Endothelial cell of umbilical vein (primary cell): ENCODE data around the gene CCRL2. TPM values are rescaled to one million over a fixed set of nuclear protein-coding genes. Genes with fewer than 3 reads are reported as not detected.

ENCODE experiments used
- BruUV-seq: library from RNA; stranded (reverse); fragments of 400-500 nt; replicated peaks from 2 replicates; lab custom pipeline; 2021; lab: Mats Ljungman, UMichigan
- CTCF ChIA-PET: fragments of 300-600, 350-600 bp; sonication (Branson Sonifier 250); formaldehyde crosslinking; loops from one replicate; lab custom pipeline; 2021; ENCODE audit warnings: antibody characterized with exemption, inconsistent platforms; lab: Charles Lee
- POLR2A ChIA-PET: fragments of 300-600, 350-600 bp; sonication (Branson Sonifier 250); formaldehyde crosslinking; loops from one replicate; lab custom pipeline; 2021; ENCODE audit warnings: antibody characterized with exemption, inconsistent platforms; lab: Charles Lee
- DNase-seq: peaks from one replicate; pipeline ENCODE4 v3.0.0-alpha.2; 2011; ENCODE audit warnings: low read depth, low spot score
- FAIRE-seq: peaks from 2 replicates; lab custom pipeline; 2011; peaks lifted over from hg19 to GRCh38; lab: Jason Lieb, UNC
- H2AFZ ChIP-seq: 2 replicates; pipeline ENCODE4 v1.6.0; 2012; ENCODE audit warnings: low read depth, low read length, control low read depth, inconsistent platforms
- H3K27ac ChIP-seq: 2 replicates; pipeline ENCODE4 v1.5.1; 2011; ENCODE audit warnings: low read depth, mild to moderate bottlenecking, control low read depth, low read length, moderate library complexity; ENCODE audit not compliant: insufficient read depth
- H3K27me3 ChIP-seq, 2 experiments: 2 replicates each; pipeline versions ENCODE4 v1.6.0 to v1.6.1; 2011; ENCODE audit warnings: low read length in 2 of 2, mixed read lengths in 1 of 2; ENCODE audit not compliant: control insufficient read depth in 2 of 2, insufficient read depth in 2 of 2
- H3K36me3 ChIP-seq, 2 experiments: 2 replicates in 1 of 2; 3 replicates in 1 of 2; pipeline ENCODE4 v1.5.1; 2011; ENCODE audit warnings: low read length in 2 of 2, mild to moderate bottlenecking in 1 of 2, moderate library complexity in 1 of 2; ENCODE audit not compliant: control insufficient read depth in 2 of 2, insufficient read depth in 2 of 2; ENCODE audit errors: extremely low read depth in 1 of 2
- H3K4me1 ChIP-seq: 3 replicates; pipeline ENCODE4 v1.5.1; 2011; ENCODE audit warnings: mild to moderate bottlenecking, low read length; ENCODE audit not compliant: control insufficient read depth, insufficient read depth; ENCODE audit errors: extremely low read depth
- H3K4me2 ChIP-seq: 2 replicates; pipeline ENCODE4 v1.6.1; 2011; ENCODE audit warnings: low read length, control low read depth, mixed read lengths; ENCODE audit not compliant: insufficient read depth
- H3K4me3 ChIP-seq, 3 experiments: fragments of 200-600 bp in 1 of 3; sonication (generic), shearing (Covaris generic) in 1 of 3; replicated peaks in 1 of 3; 2 replicates each; pipeline ENCODE4 v1.5.1; 2011 to 2016; ENCODE audit warnings: control low read depth in 3 of 3, low read length in 3 of 3, mild to moderate bottlenecking in 2 of 3, inconsistent platforms in 1 of 3, low read depth in 1 of 3, moderate library complexity in 1 of 3; ENCODE audit not compliant: insufficient read depth in 1 of 3
- H3K79me2 ChIP-seq: 2 replicates; pipeline ENCODE4 v1.6.0; 2012; ENCODE audit warnings: low read length, inconsistent platforms; ENCODE audit not compliant: control insufficient read depth, insufficient read depth
- H3K9ac ChIP-seq: replicated peaks from 2 replicates; pipeline ENCODE3; 2011; ENCODE audit warnings: low read length, control low read depth; ENCODE audit not compliant: insufficient read depth; ENCODE audit errors: extremely low read depth
- H3K9me1 ChIP-seq: replicated peaks from 3 replicates; pipeline ENCODE4 v1.6.0; 2011; ENCODE audit warnings: mild to moderate bottlenecking, low read length; ENCODE audit not compliant: control insufficient read depth, insufficient read depth; ENCODE audit errors: extremely low read depth
- H3K9me3 ChIP-seq: replicated peaks from 2 replicates; pipeline ENCODE4 v1.5.1; 2012; ENCODE audit warnings: low read length, inconsistent platforms; ENCODE audit not compliant: control insufficient read depth, insufficient read depth
- H4K20me1 ChIP-seq: replicated peaks from 2 replicates; pipeline ENCODE3; 2011; ENCODE audit warnings: mild to moderate bottlenecking, low read length; ENCODE audit not compliant: control insufficient read depth, insufficient read depth; ENCODE audit errors: extremely low read depth
- EZH2 ChIP-seq: IDR thresholded peaks from 2 replicates; pipeline ENCODE4 v1.6.1; 2012; ENCODE audit warnings: borderline replicate concordance, low read depth, mild to moderate bottlenecking, moderate library complexity, low read length, inconsistent platforms; ENCODE audit not compliant: severe bottlenecking
- FOS ChIP-seq: IDR thresholded peaks from 2 replicates; pipeline ENCODE4 v1.6.1; 2011; ENCODE audit warnings: mild to moderate bottlenecking, low read length, moderate library complexity, borderline replicate concordance; ENCODE audit not compliant: insufficient read depth
- GATA2 ChIP-seq: IDR thresholded peaks from 2 replicates; pipeline ENCODE4 v1.7.0; 2011; ENCODE audit warnings: low read depth, mild to moderate bottlenecking, moderate library complexity, mixed read lengths, low read length; ENCODE audit not compliant: insufficient read length, insufficient read depth
- JUN ChIP-seq: IDR thresholded peaks from 2 replicates; pipeline ENCODE4 v1.6.1; 2011; ENCODE audit warnings: borderline replicate concordance, low read depth; ENCODE audit not compliant: insufficient read length, insufficient read depth
- MYC ChIP-seq: IDR thresholded peaks from one replicate; pipeline ENCODE4 v1.6.1; 2011; ENCODE audit warnings: mild to moderate bottlenecking, low read depth, low read length
- POLR2A ChIP-seq: IDR thresholded peaks from 2 replicates; pipeline ENCODE4 v1.6.1; 2012; ENCODE audit warnings: low read depth, mild to moderate bottlenecking, control low read depth, low read length
- POLR2AphosphoS5 ChIP-seq: IDR thresholded peaks from 2 replicates; pipeline ENCODE4 v1.6.1; 2012; ENCODE audit warnings: low read depth, mild to moderate bottlenecking, control low read depth, low read length, moderate library complexity; ENCODE audit not compliant: insufficient read depth
- dilution Hi-C: fragments of 300-500 bp; cut with MboI; formaldehyde crosslinking; loops from one replicate; pipeline ENCODE4 v1.15.0; 2019; ENCODE audit warnings: low sequenced_read_pairs; ENCODE audit not compliant: extremely low pct_ligation_motif_present
- intact Hi-C: fragments of 100-400 bp; cut with micrococcal nuclease; formaldehyde crosslinking; loops from one replicate; pipeline ENCODE4 v1.10.0; 2022
- polyA plus RNA-seq, 4 experiments: library from polyadenylated mRNA; depleted of rRNA in 3 of 4; stranded (reverse) in 3 of 4; unstranded in 1 of 4; fragments of >200 nt; gene quantifications; 2 replicates each; pipeline versions ENCODE4 v1.2.1 to v1.2.3, GENCODE V29; 2011 to 2012; ENCODE audit warnings: missing spikeins in 1 of 4
- total RNA-seq: library from RNA; stranded (reverse); gene quantifications from 2 replicates; pipeline ENCODE4 v1.2.3, GENCODE V29; 2021
- TF ChIP-seq, protein P1 (sequence below): IDR thresholded peaks from 2 replicates; pipeline ENCODE4 v1.6.1; 2011; ENCODE audit not compliant: insufficient read depth, insufficient read length
- TF ChIP-seq, protein P2 (sequence below), 2 donors: IDR thresholded peaks; 1 replicate in 1 of 2; 2 replicates in 1 of 2; pipeline ENCODE4 v1.5.1; 2011; ENCODE audit warnings: low read length in 2 of 2, mild to moderate bottlenecking in 2 of 2, moderate library complexity in 2 of 2, control low read depth in 1 of 2, inconsistent platforms in 1 of 2, low read depth in 1 of 2; ENCODE audit not compliant: insufficient read depth in 1 of 2; ENCODE audit errors: extremely low read depth in 1 of 2

CCRL2 gene
- total and polyA plus RNA-seq, 2 donors (not counting 3 experiments of a cell fraction or from before 2014, with no cell fraction given) = 6.4 to 6.6 TPM

DNA sequence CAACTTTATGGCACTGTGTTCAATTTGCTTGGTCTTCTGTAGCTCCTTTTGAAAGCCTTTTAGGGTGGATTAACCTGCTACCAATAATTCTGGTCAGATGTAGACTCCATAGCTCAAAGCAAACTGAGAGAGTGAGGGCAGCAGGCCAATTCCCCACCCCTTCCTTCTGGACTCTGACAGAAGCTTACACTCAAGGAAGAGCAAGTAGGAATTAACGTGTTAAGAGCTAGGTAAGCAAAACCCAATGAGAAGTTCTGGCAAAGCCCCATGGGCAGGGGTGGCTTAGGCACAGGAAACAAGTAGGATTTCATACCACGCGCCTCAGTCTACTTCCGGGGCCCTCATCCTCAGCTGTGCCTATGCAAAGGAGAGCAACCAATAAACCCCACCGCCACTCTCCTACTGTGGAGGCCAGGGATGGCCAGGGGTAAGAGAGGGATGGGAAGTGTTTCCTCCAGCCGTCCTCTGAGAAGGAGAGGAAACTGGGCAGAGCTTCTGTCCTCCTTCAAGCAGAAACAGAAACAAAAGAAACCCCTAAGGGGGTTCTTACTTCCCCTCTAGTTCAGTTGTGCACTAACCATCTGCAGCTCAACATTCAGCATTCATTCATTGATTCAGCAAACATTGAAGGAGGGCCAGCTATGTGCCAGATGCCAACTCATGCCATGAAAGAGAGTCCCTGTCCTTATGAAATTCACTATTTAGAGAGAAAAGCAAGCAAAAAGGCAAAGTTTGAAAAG lies 23.7 kb upstream of the CCRL2 start:
- no peaks in the 10 kb centered on the region for H3K79me2 ChIP-seq
- no peak overlapping the region for H3K9ac ChIP-seq
- no peak overlapping the region for H3K4me3 ChIP-seq
- H3K27me3 ChIP-seq = peaks cover 3 to 12% of the 10 kb centered on the region in 2 experiments
- ChIA-PET POLR2A (no interaction called here), CTCF (interaction anchor here (0.7 to 2.4 kb wide), 6 partner anchors 9 to 107 kb away, joined by 3 to 11 read pairs (median 5); partner anchors contain the start of gene CCR5)
- no TSS peak for BruUV-seq
- H3K36me3 ChIP-seq = no peaks in the 10 kb centered on the region
- no peaks in the 10 kb centered on the region for H3K4me1 ChIP-seq
- FAIRE-seq = no peak
- H2AFZ ChIP-seq = no peak overlapping the region
- H3K27ac ChIP-seq = no peak overlapping the region
- intact Hi-C loops (no loop called here), dilution Hi-C loops (no loop called here)
- no peaks in the 10 kb centered on the region for H3K9me1 ChIP-seq
- H4K20me1 ChIP-seq = no peaks in the 10 kb centered on the region
- H3K4me2 ChIP-seq = no peak overlapping the region
- DNase-seq = no peak
- TF ChIP-seq, protein P1, sequence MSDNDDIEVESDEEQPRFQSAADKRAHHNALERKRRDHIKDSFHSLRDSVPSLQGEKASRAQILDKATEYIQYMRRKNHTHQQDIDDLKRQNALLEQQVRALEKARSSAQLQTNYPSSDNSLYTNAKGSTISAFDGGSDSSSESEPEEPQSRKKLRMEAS = no peak
- TF ChIP-seq MYC (no peak), POLR2A (no peak), FOS (no peak), GATA2 (no peak), JUN (no peak), POLR2AphosphoS5 (no peak), EZH2 (no peak)
- TF ChIP-seq, protein P2, sequence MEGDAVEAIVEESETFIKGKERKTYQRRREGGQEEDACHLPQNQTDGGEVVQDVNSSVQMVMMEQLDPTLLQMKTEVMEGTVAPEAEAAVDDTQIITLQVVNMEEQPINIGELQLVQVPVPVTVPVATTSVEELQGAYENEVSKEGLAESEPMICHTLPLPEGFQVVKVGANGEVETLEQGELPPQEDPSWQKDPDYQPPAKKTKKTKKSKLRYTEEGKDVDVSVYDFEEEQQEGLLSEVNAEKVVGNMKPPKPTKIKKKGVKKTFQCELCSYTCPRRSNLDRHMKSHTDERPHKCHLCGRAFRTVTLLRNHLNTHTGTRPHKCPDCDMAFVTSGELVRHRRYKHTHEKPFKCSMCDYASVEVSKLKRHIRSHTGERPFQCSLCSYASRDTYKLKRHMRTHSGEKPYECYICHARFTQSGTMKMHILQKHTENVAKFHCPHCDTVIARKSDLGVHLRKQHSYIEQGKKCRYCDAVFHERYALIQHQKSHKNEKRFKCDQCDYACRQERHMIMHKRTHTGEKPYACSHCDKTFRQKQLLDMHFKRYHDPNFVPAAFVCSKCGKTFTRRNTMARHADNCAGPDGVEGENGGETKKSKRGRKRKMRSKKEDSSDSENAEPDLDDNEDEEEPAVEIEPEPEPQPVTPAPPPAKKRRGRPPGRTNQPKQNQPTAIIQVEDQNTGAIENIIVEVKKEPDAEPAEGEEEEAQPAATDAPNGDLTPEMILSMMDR (IDR thresholded peaks at IDR 0.05; ENCODE audit: extremely low read depth in 1 of 2, insufficient read depth in 1 of 2, low read depth in 1 of 2, low read length in 2 of 2) = no peak
- H3K9me3 ChIP-seq = no peaks in the 10 kb centered on the region
